Measurements from ENCODE around the gene TIE1. TPM values are rescaled to one million over a fixed set of nuclear protein-coding genes. Genes with fewer than 3 reads are reported as not detected.
A peak's percentile ranks its signal among the peaks of the same experiment; 100 is the strongest.
"Not testable (repeated sequence)": the region's sequence is repeated elsewhere in the genome, so short reads cannot be mapped to it uniquely, and the experiment has no call there.

Gene TIE1
- total RNA-seq, 6 experiments from 2014 or later = 0.33 to 1.2 (median 0.54) TPM; not detected in 1

DNA sequence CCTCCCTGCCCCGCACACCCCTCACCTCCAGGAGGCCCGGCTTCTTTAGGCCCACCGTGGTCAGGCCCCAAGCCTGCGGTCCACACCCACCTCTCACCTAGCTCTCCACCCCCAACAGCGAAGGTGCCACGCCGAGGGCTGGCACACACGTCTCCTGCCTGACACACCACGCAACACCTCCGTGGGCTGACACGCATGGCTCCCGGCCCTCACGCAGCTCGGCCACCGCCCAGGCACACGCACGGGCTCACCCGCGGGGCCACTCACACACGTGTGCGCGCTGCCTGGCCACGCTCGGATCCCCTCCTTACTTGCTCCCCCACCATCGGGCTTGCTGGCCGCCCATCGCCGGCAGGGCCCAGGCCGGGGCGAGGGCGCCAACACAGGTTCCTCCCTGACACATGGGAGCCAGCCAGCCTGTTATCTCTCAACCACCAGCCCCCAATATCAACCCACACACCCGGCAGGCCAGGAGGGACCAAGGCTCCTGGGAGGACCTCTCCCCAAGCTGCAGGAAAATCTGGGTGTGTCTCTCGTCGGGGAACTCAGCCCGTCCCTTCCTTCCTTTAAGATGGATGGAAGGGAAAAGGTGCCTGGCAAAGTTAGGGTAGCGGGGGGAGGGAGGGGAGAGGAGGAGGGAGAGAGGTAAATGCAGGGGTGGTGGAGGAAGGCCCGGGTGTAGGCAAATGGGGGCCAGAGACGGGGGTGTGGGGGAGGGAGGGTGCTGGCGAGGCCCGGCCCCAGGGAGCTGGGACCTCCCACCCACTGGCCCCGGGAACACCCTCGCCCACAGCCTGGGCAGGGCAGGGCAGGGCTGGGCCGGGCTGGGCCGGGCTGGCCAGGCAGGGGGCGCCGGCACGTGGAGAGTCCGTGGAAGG is 66.5 kb downstream of the TIE1 start:
- Mint-ChIP-seq H3K4me3 (peak overlapping the region; percentile 93), H3K36me3 (ENCODE audit: low read depth) (peaks cover 53% of the 10 kb centered on the region), H3K27ac (peak overlapping the region; percentile 90), H3K9me3 (no peaks in the 10 kb centered on the region), H3K4me1 (ENCODE audit: low read depth) (peaks cover 52% of the 10 kb centered on the region), H3K27me3 (ENCODE audit: insufficient read depth) (no peaks in the 10 kb centered on the region; the same call in 1 of the 2 replicates)
- no peak for DNase-seq
- TF ChIP-seq, protein P1, sequence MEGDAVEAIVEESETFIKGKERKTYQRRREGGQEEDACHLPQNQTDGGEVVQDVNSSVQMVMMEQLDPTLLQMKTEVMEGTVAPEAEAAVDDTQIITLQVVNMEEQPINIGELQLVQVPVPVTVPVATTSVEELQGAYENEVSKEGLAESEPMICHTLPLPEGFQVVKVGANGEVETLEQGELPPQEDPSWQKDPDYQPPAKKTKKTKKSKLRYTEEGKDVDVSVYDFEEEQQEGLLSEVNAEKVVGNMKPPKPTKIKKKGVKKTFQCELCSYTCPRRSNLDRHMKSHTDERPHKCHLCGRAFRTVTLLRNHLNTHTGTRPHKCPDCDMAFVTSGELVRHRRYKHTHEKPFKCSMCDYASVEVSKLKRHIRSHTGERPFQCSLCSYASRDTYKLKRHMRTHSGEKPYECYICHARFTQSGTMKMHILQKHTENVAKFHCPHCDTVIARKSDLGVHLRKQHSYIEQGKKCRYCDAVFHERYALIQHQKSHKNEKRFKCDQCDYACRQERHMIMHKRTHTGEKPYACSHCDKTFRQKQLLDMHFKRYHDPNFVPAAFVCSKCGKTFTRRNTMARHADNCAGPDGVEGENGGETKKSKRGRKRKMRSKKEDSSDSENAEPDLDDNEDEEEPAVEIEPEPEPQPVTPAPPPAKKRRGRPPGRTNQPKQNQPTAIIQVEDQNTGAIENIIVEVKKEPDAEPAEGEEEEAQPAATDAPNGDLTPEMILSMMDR (IDR thresholded peaks at IDR 0.05) = no peak

DNA sequence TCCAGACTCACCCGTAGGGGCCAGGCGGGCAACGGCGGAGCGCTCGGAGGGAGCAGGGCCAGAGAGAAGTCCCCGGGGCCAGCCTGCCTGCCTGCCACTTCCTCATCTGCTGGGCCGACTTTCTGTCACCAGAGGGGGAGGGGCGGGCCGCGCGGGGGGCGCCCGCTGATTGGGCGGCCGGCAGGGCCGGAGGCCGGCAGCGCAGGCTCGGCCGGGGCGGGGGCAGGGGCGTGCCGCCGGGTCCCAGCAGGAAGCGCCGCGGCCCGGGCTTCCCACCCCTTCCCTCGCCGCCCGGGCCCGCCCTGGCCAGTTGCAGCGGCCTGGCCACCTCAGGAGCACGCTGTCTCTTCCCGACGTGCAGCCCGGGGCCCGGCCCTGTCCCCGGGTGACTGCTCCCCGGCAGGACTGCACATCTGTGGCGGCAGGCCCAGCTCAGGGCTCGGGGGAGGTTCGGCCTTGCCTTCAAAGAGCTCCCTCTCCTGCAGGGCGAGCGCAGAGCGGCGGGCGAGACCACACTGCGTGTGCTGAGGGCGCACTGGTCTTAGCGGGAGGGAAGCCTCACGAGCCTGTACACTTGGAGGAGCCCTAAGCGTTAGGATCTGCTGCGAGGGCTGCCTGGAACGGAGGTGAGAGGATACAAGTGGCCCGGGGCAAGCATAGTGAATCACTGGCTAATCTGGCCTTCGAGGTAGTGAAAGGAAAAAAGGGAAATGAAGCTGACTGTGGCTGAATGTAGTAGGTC is 67.3 kb downstream of the TIE1 start, which contains the start of gene ELOVL1:
Gene ELOVL1 (minus strand): TSS at position 108 of the 742 bp plus-strand sequence. CDS start 2,402 bp downstream, outside the sequence.
- peak within 1 kb of the TSS; percentile 93 for H3K27ac Mint-ChIP-seq
- peak; percentile 84 for DNase-seq
- no peaks in the 10 kb centered on the region for H3K9me3 Mint-ChIP-seq
- peak within 1 kb of the TSS; percentile 93 for H3K4me3 Mint-ChIP-seq
- H3K4me1 Mint-ChIP-seq (ENCODE audit: low read depth) = peaks cover 44% of the 10 kb centered on the region
- no peaks in the 10 kb centered on the region; the same call in 1 of the 2 replicates for H3K27me3 Mint-ChIP-seq (ENCODE audit: insufficient read depth)
- TF ChIP-seq, protein P1 (IDR thresholded peaks at IDR 0.05) = peak; percentile 32; the same call in 1 of the 2 replicates
- peaks cover 45% of the 10 kb centered on the region for H3K36me3 Mint-ChIP-seq (ENCODE audit: low read depth)

DNA sequence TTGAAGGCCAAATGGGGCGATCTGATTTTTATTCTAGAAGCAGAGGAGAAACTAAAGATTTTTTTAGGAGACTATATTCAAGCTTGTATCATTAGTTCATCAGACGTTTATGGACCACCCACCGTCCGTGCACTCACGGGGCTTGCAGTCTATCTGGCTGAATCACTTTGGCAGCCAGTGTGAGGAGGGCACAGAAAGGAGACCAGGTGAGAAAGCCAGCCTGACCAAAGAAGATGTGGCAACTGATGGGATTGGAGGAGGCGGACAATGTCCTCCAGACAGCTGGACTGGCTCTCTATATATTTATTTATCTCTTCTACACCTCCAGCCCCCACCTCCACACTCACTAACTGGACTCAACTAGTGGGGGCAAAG is 67.9 kb downstream of the TIE1 start:
- Mint-ChIP-seq H3K27me3 (ENCODE audit: insufficient read depth) (no peaks in the 10 kb centered on the region; the same call in 1 of the 2 replicates), H3K4me1 (ENCODE audit: low read depth) (peaks cover 39% of the 10 kb centered on the region), H3K27ac (peak overlapping the region; percentile 93), H3K4me3 (peak overlapping the region; percentile 93), H3K36me3 (ENCODE audit: low read depth) (peaks cover 43% of the 10 kb centered on the region), H3K9me3 (no peaks in the 10 kb centered on the region)
- no peak for DNase-seq
- TF ChIP-seq, protein P1 (IDR thresholded peaks at IDR 0.05) = no peak

DNA sequence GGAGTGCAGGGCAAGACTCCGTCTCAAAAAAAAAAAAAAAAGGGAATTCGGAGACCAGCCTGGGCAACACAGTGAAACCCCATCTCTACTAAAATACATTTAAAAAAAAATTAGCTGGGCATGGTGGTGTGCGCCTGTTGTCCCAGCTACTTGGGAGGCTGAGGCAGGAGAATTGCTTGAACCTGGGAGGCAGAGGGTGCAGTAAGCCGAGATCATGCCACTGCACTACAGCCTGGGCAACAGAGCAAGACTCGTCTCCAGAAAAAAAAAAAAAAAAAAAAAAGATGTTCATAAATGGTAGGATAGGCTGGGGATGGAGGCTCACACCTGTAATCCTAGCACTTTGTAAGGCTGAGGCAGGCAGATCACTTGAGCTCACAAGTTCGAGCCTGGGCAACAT is 69.0 kb downstream of the TIE1 start:
- DNase-seq; H3K9me3 Mint-ChIP-seq; H3K27me3 Mint-ChIP-seq (ENCODE audit: insufficient read depth); H3K27ac Mint-ChIP-seq: not testable (repeated sequence)
- H3K4me3 Mint-ChIP-seq = peak overlapping the region; percentile 41
- H3K36me3 Mint-ChIP-seq (ENCODE audit: low read depth) = peaks cover 31% of the 10 kb centered on the region
- H3K4me1 Mint-ChIP-seq (ENCODE audit: low read depth) = peaks cover 28% of the 10 kb centered on the region

DNA sequence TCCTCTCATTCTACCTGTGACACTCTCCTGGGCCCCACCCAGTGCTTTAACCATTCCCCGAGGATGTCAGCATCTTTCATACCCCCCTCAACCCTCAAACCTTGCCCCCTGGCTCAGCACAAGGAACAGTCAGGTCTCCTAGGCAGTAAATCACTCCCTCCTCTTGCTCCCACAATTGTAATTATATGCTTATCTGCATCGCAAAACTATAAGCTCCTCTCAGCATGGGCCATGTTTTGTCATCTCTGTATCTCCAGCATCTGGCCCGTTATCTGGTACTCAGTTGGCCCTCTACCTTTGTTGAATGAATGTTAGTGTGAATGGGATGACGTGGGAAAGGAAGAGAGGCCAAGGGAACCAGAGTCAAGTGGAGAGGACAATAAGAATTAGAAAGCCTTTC is 69.8 kb downstream of the TIE1 start:
- Mint-ChIP-seq H3K27ac (peak overlapping the region; percentile 64), H3K36me3 (ENCODE audit: low read depth) (peaks cover 26% of the 10 kb centered on the region), H3K4me3 (peak overlapping the region; percentile 14; the same call in 1 of the 2 replicates), H3K4me1 (ENCODE audit: low read depth) (peaks cover 20% of the 10 kb centered on the region), H3K9me3 (no peaks in the 10 kb centered on the region), H3K27me3 (ENCODE audit: insufficient read depth) (no peaks in the 10 kb centered on the region; the same call in 1 of the 2 replicates)
- DNase-seq = no peak
- TF ChIP-seq, protein P1 (IDR thresholded peaks at IDR 0.05) = no peak

All from HFFc6 (cell line).